HEK293 (cell line): ENCODE data around the gene BORCS5.

ENCODE experiments used
- ZBTB21 ChIP-seq: fragments of 450-650 bp; formaldehyde crosslinking; IDR thresholded peaks from 2 replicates; pipeline ENCODE4 v1.5.1; 2017; ENCODE audit warnings: missing biosample characterization, missing genetic modification characterization
- ZFP41 ChIP-seq: fragments of 450-650 bp; formaldehyde crosslinking; IDR thresholded peaks from 2 replicates; pipeline ENCODE4 v1.5.1; 2016; ENCODE audit warnings: missing biosample characterization, missing genetic modification characterization, borderline replicate concordance
- ZFP69B ChIP-seq: fragments of 450-650 bp; formaldehyde crosslinking; IDR thresholded peaks from 2 replicates; pipeline ENCODE4 v1.5.1; 2016; ENCODE audit warnings: missing biosample characterization, missing genetic modification characterization
- ZNF10 ChIP-seq: fragments of 450-650 bp; formaldehyde crosslinking; IDR thresholded peaks from 2 replicates; pipeline ENCODE4 v1.5.1; 2017; ENCODE audit warnings: missing biosample characterization, missing genetic modification characterization
- ZNF146 ChIP-seq: fragments of 450-650 bp; formaldehyde crosslinking; IDR thresholded peaks from 2 replicates; pipeline ENCODE4 v1.5.1; 2016; ENCODE audit warnings: missing biosample characterization, missing genetic modification characterization
- ZNF510 ChIP-seq: fragments of 450-650 bp; formaldehyde crosslinking; IDR thresholded peaks from 2 replicates; pipeline ENCODE4 v1.5.1; 2018; ENCODE audit warnings: mild to moderate bottlenecking, missing genetic modification characterization, missing biosample characterization; ENCODE audit not compliant: insufficient replicate concordance
- ZNF623 ChIP-seq: fragments of 450-650 bp; formaldehyde crosslinking; IDR thresholded peaks from 2 replicates; pipeline ENCODE4 v1.5.1; 2016; ENCODE audit warnings: missing biosample characterization, missing genetic modification characterization
- ZNF792 ChIP-seq: fragments of 450-650 bp; formaldehyde crosslinking; IDR thresholded peaks from 2 replicates; pipeline ENCODE4 v1.5.1; 2016; ENCODE audit warnings: missing biosample characterization, missing genetic modification characterization
- TF ChIP-seq, protein P1 (sequence below): fragments of 450-650 bp; formaldehyde crosslinking; IDR thresholded peaks from 2 replicates; pipeline ENCODE4 v1.5.1; 2016; ENCODE audit warnings: missing biosample characterization, missing genetic modification characterization
- TF ChIP-seq, protein P2 (sequence below): fragments of 450-650 bp; formaldehyde crosslinking; IDR thresholded peaks from 2 replicates; pipeline ENCODE4 v1.5.1; 2016; ENCODE audit warnings: missing biosample characterization, missing genetic modification characterization

DNA sequence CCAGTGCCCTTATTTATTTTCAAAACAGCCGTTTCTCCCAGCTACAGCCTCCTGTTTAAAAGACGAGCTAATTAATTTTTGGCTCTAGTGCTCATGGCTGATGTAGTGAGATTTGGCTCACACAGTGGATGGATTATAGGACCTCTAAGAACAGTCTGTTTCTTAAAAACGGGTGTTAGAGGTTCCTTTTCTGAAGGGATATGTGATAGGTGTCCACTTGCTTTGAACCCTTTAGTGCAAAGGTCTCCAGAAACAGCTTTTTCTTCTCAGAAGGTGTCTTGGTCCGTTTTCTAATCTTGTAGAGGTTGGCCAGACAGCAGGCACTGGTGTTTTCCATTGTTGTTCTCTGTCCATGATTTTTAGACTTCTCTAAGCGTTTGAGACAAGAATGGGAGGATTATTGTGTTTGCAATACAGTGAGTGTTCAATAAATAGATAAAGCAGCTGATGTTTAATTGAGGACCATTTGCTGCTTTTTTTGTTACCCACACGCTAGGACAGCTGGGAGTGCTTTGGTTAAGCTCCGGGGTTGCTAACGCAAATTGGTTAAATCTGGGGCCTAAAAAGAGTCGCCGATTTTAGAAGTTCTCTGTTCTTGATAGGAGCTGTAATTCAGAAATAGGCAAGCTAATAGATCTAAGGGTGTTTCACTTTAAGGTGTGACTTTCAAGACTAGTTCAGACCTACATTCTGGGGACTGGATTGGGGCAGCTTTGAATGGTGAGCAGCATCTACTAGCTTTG is 1.0 kb downstream of the BORCS5 start:
- TF ChIP-seq ZNF146 (no peak), ZNF792 (no peak), ZBTB21 (tag by site-specific recombination) (no peak), ZFP41 (tag by site-specific recombination) (no peak), ZFP69B (tag by site-specific recombination) (no peak), ZNF10 (tag by site-specific recombination) (no peak), ZNF510 (tag by site-specific recombination) (no peak), ZNF623 (tag by site-specific recombination) (no peak)
- TF ChIP-seq, protein P1, sequence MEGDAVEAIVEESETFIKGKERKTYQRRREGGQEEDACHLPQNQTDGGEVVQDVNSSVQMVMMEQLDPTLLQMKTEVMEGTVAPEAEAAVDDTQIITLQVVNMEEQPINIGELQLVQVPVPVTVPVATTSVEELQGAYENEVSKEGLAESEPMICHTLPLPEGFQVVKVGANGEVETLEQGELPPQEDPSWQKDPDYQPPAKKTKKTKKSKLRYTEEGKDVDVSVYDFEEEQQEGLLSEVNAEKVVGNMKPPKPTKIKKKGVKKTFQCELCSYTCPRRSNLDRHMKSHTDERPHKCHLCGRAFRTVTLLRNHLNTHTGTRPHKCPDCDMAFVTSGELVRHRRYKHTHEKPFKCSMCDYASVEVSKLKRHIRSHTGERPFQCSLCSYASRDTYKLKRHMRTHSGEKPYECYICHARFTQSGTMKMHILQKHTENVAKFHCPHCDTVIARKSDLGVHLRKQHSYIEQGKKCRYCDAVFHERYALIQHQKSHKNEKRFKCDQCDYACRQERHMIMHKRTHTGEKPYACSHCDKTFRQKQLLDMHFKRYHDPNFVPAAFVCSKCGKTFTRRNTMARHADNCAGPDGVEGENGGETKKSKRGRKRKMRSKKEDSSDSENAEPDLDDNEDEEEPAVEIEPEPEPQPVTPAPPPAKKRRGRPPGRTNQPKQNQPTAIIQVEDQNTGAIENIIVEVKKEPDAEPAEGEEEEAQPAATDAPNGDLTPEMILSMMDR: no peak
- TF ChIP-seq, protein P2, sequence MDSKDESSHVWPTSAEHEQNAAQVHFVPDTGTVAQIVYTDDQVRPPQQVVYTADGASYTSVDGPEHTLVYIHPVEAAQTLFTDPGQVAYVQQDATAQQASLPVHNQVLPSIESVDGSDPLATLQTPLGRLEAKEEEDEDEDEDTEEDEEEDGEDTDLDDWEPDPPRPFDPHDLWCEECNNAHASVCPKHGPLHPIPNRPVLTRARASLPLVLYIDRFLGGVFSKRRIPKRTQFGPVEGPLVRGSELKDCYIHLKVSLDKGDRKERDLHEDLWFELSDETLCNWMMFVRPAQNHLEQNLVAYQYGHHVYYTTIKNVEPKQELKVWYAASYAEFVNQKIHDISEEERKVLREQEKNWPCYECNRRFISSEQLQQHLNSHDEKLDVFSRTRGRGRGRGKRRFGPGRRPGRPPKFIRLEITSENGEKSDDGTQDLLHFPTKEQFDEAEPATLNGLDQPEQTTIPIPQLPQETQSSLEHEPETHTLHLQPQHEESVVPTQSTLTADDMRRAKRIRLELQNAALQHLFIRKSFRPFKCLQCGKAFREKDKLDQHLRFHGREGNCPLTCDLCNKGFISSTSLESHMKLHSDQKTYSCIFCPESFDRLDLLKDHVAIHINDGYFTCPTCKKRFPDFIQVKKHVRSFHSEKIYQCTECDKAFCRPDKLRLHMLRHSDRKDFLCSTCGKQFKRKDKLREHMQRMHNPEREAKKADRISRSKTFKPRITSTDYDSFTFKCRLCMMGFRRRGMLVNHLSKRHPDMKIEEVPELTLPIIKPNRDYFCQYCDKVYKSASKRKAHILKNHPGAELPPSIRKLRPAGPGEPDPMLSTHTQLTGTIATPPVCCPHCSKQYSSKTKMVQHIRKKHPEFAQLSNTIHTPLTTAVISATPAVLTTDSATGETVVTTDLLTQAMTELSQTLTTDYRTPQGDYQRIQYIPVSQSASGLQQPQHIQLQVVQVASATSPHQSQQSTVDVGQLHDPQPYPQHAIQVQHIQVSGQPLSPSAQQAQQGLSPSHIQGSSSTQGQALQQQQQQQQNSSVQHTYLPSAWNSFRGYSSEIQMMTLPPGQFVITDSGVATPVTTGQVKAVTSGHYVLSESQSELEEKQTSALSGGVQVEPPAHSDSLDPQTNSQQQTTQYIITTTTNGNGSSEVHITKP: no peak
